ENCODE data around the gene CCDC88B.

- no peak for TF ChIP-seq CTCF (conservative IDR thresholded peaks at IDR 0.05; ENCODE audit: low read length)
- TF ChIP-seq EZH2phosphoT487 (IDR thresholded peaks at IDR 0.05; ENCODE audit: borderline replicate concordance): no peak
These were observed 2.3 kb upstream of the CCDC88B start for GRCh38 chr11:64337538-64338249.
